IMR-90 (cell line): ENCODE results near the gene NUP153.

ENCODE experiments used
- BHLHE40 ChIP-seq: fragments of 150-350 bp; IDR thresholded peaks from 2 replicates; pipeline ENCODE4 v1.6.1; 2016; ENCODE audit warnings: mild to moderate bottlenecking, low read depth, low read length
- CEBPB ChIP-seq: IDR thresholded peaks from 2 replicates; pipeline ENCODE4 v1.6.1; 2012; ENCODE audit warnings: low read depth, low read length, improper control_type of control experiment
- CTCF ChIP-seq: conservative IDR thresholded peaks from 2 replicates; pipeline ENCODE4 v1.5.1; 2012; ENCODE audit warnings: mild to moderate bottlenecking, low read depth, low read length, improper control_type of control experiment
- POLR2A ChIP-seq: IDR thresholded peaks from 2 replicates; pipeline ENCODE4 v1.6.1; 2012; ENCODE audit warnings: mild to moderate bottlenecking, low read depth, low read length
- USF2 ChIP-seq: fragments of 150-350 bp; IDR thresholded peaks from 2 replicates; pipeline ENCODE4 v1.6.1; 2017; ENCODE audit warnings: mild to moderate bottlenecking, antibody characterized with exemption, low read length, low read depth

GRCh38 chr6:17705428-17705777 is 1.3 kb downstream of the NUP153 start:
- TF ChIP-seq CTCF, result no peak
- TF ChIP-seq POLR2A, result no peak
- no peak for TF ChIP-seq CEBPB
- TF ChIP-seq BHLHE40, result no peak
- TF ChIP-seq USF2, result no peak
